GM23338 (cell line): ENCODE results near the gene HERC5. TPM values are rescaled to one million over a fixed set of nuclear protein-coding genes. Genes with fewer than 3 reads are reported as not detected.
A peak's percentile ranks its signal among the peaks of the same experiment; 100 is the strongest.

Experiments
- ATAC-seq: fragments of 200-7000 bp; cut with Tn5 transposase; 3 replicates; pipeline ENCODE4 v1.9.1; 2020
- DNase-seq: peaks from one replicate; pipeline ENCODE4 v3.0.0-alpha.2; 2015; ENCODE audit warnings: low spot score
- H2AFZ ChIP-seq: fragments of 200-600 bp; sonication (generic); 2 replicates; pipeline ENCODE4 v1.8.0; 2016; ENCODE audit warnings: antibody characterized with exemption, mild to moderate bottlenecking, moderate library complexity
- H3F3A ChIP-seq: fragments of 200-600 bp; sonication (generic); replicated peaks from 2 replicates; pipeline ENCODE4 v1.8.0; 2017; ENCODE audit warnings: antibody characterized with exemption, mixed run types, low read depth
- H3K27ac ChIP-seq: fragments of 200-600 bp; sonication (generic); 2 replicates; pipeline ENCODE4 v1.6.1; 2016; ENCODE audit warnings: low read depth
- H3K27me3 ChIP-seq: fragments of 200-600 bp; sonication (generic); 2 replicates; pipeline ENCODE4 v1.8.0; 2016; ENCODE audit warnings: mild to moderate bottlenecking, mixed run types, moderate library complexity; ENCODE audit not compliant: insufficient read depth
- H3K36me3 ChIP-seq: fragments of 200-600 bp; sonication (generic); 2 replicates; pipeline ENCODE4 v1.8.0; 2016; ENCODE audit warnings: mild to moderate bottlenecking; ENCODE audit not compliant: insufficient read depth
- H3K4me1 ChIP-seq: fragments of 200-600 bp; sonication (generic); 2 replicates; pipeline ENCODE4 v1.8.0; 2016; ENCODE audit warnings: mild to moderate bottlenecking, moderate library complexity; ENCODE audit not compliant: insufficient read depth
- H3K4me2 ChIP-seq: fragments of 200-600 bp; sonication (generic); 2 replicates; pipeline ENCODE4 v1.7.1; 2017; ENCODE audit warnings: mixed run types
- H3K4me3 ChIP-seq: fragments of 200-600 bp; sonication (generic); 2 replicates; pipeline ENCODE4 v1.6.1; 2016; ENCODE audit warnings: mixed run types
- H3K79me2 ChIP-seq: fragments of 200-600 bp; sonication (generic); replicated peaks from 2 replicates; pipeline ENCODE4 v1.8.0; 2017; ENCODE audit warnings: mild to moderate bottlenecking; ENCODE audit not compliant: insufficient read depth
- H3K9me2 ChIP-seq: fragments of 200-600 bp; sonication (generic); 2 replicates; pipeline ENCODE4 v1.8.0; 2017; ENCODE audit not compliant: insufficient read depth
- H4K20me1 ChIP-seq: fragments of 200-600 bp; sonication (generic); replicated peaks from 2 replicates; pipeline ENCODE4 v1.8.0; 2017; ENCODE audit warnings: mild to moderate bottlenecking; ENCODE audit not compliant: insufficient read depth
- H3K27ac Mint-ChIP-seq: 2 replicates; pipeline ENCODE4 v1.8.0; 2020; ENCODE audit warnings: inconsistent platforms, mild to moderate bottlenecking, moderate library complexity, mixed read lengths
- H3K27me3 Mint-ChIP-seq: 3 replicates; pipeline ENCODE4 v1.8.0; 2022; ENCODE audit warnings: low read depth, mild to moderate bottlenecking, moderate library complexity, mixed read lengths, inconsistent platforms; ENCODE audit not compliant: insufficient read depth, poor library complexity
- H3K36me3 Mint-ChIP-seq: 3 replicates; pipeline ENCODE4 v1.8.0; 2021; ENCODE audit warnings: low read depth, mild to moderate bottlenecking, inconsistent platforms, moderate library complexity, mixed read lengths
- H3K4me1 Mint-ChIP-seq: 3 replicates; pipeline ENCODE4 v1.8.0; 2020; ENCODE audit warnings: mild to moderate bottlenecking, inconsistent platforms, mixed read lengths
- H3K4me3 Mint-ChIP-seq: 3 replicates; pipeline ENCODE4 v1.8.0; 2021; ENCODE audit warnings: moderate library complexity, mild to moderate bottlenecking, inconsistent platforms, mixed read lengths
- H3K9me3 Mint-ChIP-seq: 3 replicates; pipeline ENCODE4 v1.8.0; 2020; ENCODE audit warnings: moderate library complexity, mild to moderate bottlenecking, inconsistent platforms, mixed read lengths
- CREB1 ChIP-seq: fragments of 250-450 bp; sonication (Bioruptor Pico); IDR thresholded peaks from 2 replicates; pipeline ENCODE4 v1.5.0; 2020; ENCODE audit warnings: low read depth, mild to moderate bottlenecking, moderate library complexity
- EZH2 ChIP-seq: fragments of 200-600 bp; sonication (generic); IDR thresholded peaks from one replicate; pipeline ENCODE4 v1.8.0; 2017; ENCODE audit warnings: antibody characterized with exemption, mild to moderate bottlenecking, low read depth; ENCODE audit not compliant: unreplicated experiment
- EZH2phosphoT487 ChIP-seq: fragments of 200-600 bp; sonication (generic); IDR thresholded peaks from one replicate; pipeline ENCODE4 v1.8.1; 2018; ENCODE audit warnings: antibody characterized with exemption; ENCODE audit not compliant: unreplicated experiment
- JUNB ChIP-seq: IDR thresholded peaks from one replicate; pipeline ENCODE4 v1.6.1; 2016; ENCODE audit warnings: antibody characterized with exemption; ENCODE audit not compliant: unreplicated experiment
- NANOG ChIP-seq: IDR thresholded peaks from 2 replicates; pipeline ENCODE4 v1.6.1; 2016; ENCODE audit warnings: antibody characterized with exemption, borderline replicate concordance
- POLR2AphosphoS5 ChIP-seq: IDR thresholded peaks from 2 replicates; pipeline ENCODE4 v1.6.1; 2016; ENCODE audit warnings: antibody characterized with exemption, low read depth
- REST ChIP-seq: IDR thresholded peaks from one replicate; pipeline ENCODE4 v1.6.1; 2018; ENCODE audit warnings: antibody characterized with exemption; ENCODE audit not compliant: unreplicated experiment
- STAT1 ChIP-seq: IDR thresholded peaks from one replicate; pipeline ENCODE4 v1.6.1; 2016; ENCODE audit warnings: antibody characterized with exemption; ENCODE audit not compliant: unreplicated experiment
- ZNF331 ChIP-seq: fragments of 250-450 bp; sonication (Bioruptor Pico); IDR thresholded peaks from 2 replicates; pipeline ENCODE4 v1.5.0; 2020; ENCODE audit warnings: low read depth, mild to moderate bottlenecking, moderate library complexity
- polyA plus RNA-seq: library from polyadenylated mRNA; unstranded; fragments of >200 nt; fragmentation: Nextera tagmentation; extraction: Ambion mirVana; gene quantifications from 2 replicates; pipeline ENCODE4 v1.2.1, GENCODE V29; 2016
- total RNA-seq: library from RNA; depleted of rRNA; stranded (reverse); fragments of >200 nt; shearing (Covaris generic); gene quantifications from 2 replicates; pipeline ENCODE4 v1.2.3, GENCODE V29; 2014
- TF ChIP-seq, protein P1 (sequence below), 2 experiments: fragments of 200-600 bp in 1 of 2; sonication (generic) in 1 of 2; conservative IDR thresholded peaks; 2 replicates each; pipeline versions ENCODE4 v1.5.1 to v1.6.1; 2016 to 2017; ENCODE audit warnings: antibody characterized with exemption in 2 of 2, low read depth in 2 of 2, mild to moderate bottlenecking in 2 of 2, moderate library complexity in 1 of 2
- TF ChIP-seq, protein P2 (sequence below): IDR thresholded peaks from 2 replicates; pipeline ENCODE4 v1.6.1; 2016; ENCODE audit warnings: antibody characterized with exemption

The HERC5 gene
- total and polyA plus RNA-seq, 2 experiments from 2014 or later, result 22.8 to 25.1 TPM

DNA sequence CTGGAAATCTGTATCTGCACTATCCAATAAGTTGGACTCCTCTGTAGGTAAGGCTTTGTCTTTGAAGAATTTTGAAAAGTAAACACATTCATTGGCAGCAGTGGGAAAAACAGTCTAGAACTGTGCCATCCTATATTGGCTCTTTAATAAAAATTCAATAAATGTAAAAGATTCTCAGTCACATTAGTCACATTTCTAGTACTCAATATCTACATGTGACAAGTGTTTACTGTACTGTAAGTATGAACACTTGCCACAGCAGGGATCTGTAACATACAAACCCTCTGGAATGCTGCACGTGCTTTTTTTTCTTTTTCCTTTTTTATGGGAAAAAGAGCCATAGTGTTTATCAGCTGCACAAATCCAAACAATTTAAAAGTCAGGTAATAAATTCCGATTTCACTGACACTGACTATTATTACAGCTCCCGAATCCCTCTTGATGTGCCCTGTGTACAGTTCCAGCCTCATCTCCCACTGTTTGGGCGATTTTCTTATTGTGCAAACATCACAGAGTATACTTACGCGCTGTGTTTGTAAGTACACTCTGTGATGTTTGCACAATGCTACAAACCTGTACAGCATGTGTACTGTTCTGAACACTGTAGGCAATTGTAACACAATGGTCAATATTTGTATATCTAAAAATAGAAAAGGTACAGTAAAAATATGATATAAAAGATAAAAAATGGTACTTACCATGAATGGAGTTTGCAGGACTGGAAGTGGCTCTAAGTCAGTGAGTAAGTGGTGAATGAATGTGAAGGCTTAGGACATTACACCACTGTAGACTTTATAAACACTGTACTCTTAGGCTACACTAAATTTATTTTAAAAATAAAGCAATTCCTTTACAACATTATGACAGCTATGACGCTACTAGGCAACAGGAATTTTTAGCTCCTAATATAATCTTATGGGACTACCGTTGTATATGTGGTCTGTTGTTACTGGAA lies 57.9 kb downstream of the HERC5 start:
- no peak overlapping the region for H2AFZ ChIP-seq
- no peaks in the 10 kb centered on the region for H3K27me3 ChIP-seq
- no peaks in the 10 kb centered on the region for H4K20me1 ChIP-seq
- no peak for TF ChIP-seq JUNB
- TF ChIP-seq STAT1, result no peak
- no peak for TF ChIP-seq NANOG
- TF ChIP-seq, protein P1, sequence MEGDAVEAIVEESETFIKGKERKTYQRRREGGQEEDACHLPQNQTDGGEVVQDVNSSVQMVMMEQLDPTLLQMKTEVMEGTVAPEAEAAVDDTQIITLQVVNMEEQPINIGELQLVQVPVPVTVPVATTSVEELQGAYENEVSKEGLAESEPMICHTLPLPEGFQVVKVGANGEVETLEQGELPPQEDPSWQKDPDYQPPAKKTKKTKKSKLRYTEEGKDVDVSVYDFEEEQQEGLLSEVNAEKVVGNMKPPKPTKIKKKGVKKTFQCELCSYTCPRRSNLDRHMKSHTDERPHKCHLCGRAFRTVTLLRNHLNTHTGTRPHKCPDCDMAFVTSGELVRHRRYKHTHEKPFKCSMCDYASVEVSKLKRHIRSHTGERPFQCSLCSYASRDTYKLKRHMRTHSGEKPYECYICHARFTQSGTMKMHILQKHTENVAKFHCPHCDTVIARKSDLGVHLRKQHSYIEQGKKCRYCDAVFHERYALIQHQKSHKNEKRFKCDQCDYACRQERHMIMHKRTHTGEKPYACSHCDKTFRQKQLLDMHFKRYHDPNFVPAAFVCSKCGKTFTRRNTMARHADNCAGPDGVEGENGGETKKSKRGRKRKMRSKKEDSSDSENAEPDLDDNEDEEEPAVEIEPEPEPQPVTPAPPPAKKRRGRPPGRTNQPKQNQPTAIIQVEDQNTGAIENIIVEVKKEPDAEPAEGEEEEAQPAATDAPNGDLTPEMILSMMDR (conservative IDR thresholded peaks at IDR 0.05; ENCODE audit: low read depth in 2 of 2), result no peak
- TF ChIP-seq POLR2AphosphoS5, result no peak
- TF ChIP-seq REST, result no peak
- ATAC-seq, result no peak
- peaks cover 6% of the 10 kb centered on the region for H3K27me3 Mint-ChIP-seq
- H3K9me3 Mint-ChIP-seq, result no peaks in the 10 kb centered on the region; the same call in 2 of the 3 replicates
- H3K27ac ChIP-seq, result no peak overlapping the region
- H3K4me3 ChIP-seq, result no peak overlapping the region
- H3K27ac Mint-ChIP-seq, result no peak overlapping the region
- no peaks in the 10 kb centered on the region for H3K36me3 Mint-ChIP-seq
- no peak for DNase-seq
- H3K4me3 Mint-ChIP-seq, result no peak overlapping the region
- no peaks in the 10 kb centered on the region for H3K4me1 ChIP-seq
- no peaks in the 10 kb centered on the region for H3K9me2 ChIP-seq
- H3F3A ChIP-seq, result no peaks in the 10 kb centered on the region
- no peaks in the 10 kb centered on the region for H3K36me3 ChIP-seq
- H3K79me2 ChIP-seq, result no peaks in the 10 kb centered on the region
- H3K4me2 ChIP-seq, result no peak overlapping the region
- no peaks in the 10 kb centered on the region for H3K4me1 Mint-ChIP-seq

- H3K27ac Mint-ChIP-seq, result no peak overlapping the region
- no peak for DNase-seq
- Histone ChIP-seq H3K4me2 (no peak overlapping the region), H4K20me1 (0 out of 2 replicates have a peak, but pooled peaks cover 7% of the 10 kb centered on the region), H3K79me2 (peaks cover 11% of the 10 kb centered on the region), H3K27me3 (no peaks in the 10 kb centered on the region), H3K4me3 (no peak overlapping the region), H2AFZ (0 out of 2 replicates have a peak overlapping the region, but pooled peaks have one; percentile 23), H3K9me2 (no peaks in the 10 kb centered on the region), H3K36me3 (no peaks in the 10 kb centered on the region), H3K27ac (no peak overlapping the region), H3K4me1 (no peaks in the 10 kb centered on the region), H3F3A (no peaks in the 10 kb centered on the region)
- H3K9me3 Mint-ChIP-seq, result no peaks in the 10 kb centered on the region; the same call in 2 of the 3 replicates
- H3K36me3 Mint-ChIP-seq, result peaks cover 15% of the 10 kb centered on the region
- ATAC-seq, result no peak
- H3K4me3 Mint-ChIP-seq, result no peak overlapping the region
- peaks cover 6% of the 10 kb centered on the region for H3K4me1 Mint-ChIP-seq
- H3K27me3 Mint-ChIP-seq, result peaks cover 6% of the 10 kb centered on the region
- no peak for TF ChIP-seq NANOG
- TF ChIP-seq REST, result no peak
- no peak for TF ChIP-seq ZNF331 (CRISPR knock-in tag)
- no peak for TF ChIP-seq JUNB
- no peak for TF ChIP-seq EZH2
- no peak for TF ChIP-seq EZH2phosphoT487
- TF ChIP-seq STAT1, result no peak
- TF ChIP-seq POLR2AphosphoS5, result no peak
- no peak for TF ChIP-seq CREB1 (CRISPR knock-in tag)
- TF ChIP-seq, protein P2, sequence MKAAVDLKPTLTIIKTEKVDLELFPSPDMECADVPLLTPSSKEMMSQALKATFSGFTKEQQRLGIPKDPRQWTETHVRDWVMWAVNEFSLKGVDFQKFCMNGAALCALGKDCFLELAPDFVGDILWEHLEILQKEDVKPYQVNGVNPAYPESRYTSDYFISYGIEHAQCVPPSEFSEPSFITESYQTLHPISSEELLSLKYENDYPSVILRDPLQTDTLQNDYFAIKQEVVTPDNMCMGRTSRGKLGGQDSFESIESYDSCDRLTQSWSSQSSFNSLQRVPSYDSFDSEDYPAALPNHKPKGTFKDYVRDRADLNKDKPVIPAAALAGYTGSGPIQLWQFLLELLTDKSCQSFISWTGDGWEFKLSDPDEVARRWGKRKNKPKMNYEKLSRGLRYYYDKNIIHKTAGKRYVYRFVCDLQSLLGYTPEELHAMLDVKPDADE, result no peak
Measured at GRCh38 chr4:88516746-88517145, 59.8 kb downstream of the HERC5 start.
